Spleen (tissue), 7 donors: Measurements from ENCODE around the gene RBMS3.

Source experiments
- CTCF ChIP-seq, 11 experiments: fragments of 200-600 bp in 7 of 11; fragments of 450-650 bp in 4 of 11; sonication (generic) in 4 of 11; IDR thresholded peaks in 8 of 11; conservative IDR thresholded peaks in 3 of 11; 1 replicate in 7 of 11; 2 replicates in 4 of 11; pipeline versions ENCODE4 v1.4.0 to v1.8.0; 2016 to 2021; ENCODE audit warnings: antibody characterized with exemption in 11 of 11, inconsistent platforms in 4 of 11, mild to moderate bottlenecking in 1 of 11
- POLR2A ChIP-seq, 3 donors: fragments of 450-650 bp; IDR thresholded peaks; one replicate each; pipeline ENCODE4 v1.5.1; 2017; ENCODE audit warnings: antibody characterized with exemption in 3 of 3, mild to moderate bottlenecking in 1 of 3
- donor health status: DM: no; HTN: no; CAD: no; lungs with moderate emphysema.
- donor health status: DM: no; HTN: no; CAD: no.
- donor health status: DM: no; HTN: no; CAD: no.

DNA sequence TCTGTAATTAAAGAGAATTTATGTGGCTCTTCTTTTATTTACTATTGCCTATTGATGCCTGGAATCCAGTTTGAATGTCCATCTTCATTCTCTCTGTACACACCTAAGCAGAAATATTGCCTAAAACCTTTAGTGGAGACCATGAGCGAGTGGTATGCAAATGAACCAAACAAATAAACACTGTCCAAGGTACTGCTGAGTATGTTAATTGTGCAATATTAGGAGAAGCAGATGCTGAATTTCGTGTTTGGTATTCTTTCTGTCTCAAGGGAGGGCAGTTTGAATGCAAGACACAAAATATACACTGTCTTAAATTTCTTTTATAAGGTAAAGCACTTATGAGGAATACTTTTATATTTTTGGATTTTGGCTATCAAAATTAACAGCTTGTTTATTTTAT lies 440.9 kb downstream of the RBMS3 start:
- TF ChIP-seq POLR2A (IDR thresholded peaks at IDR 0.05), result no peak
- no peak for TF ChIP-seq CTCF (IDR thresholded peaks at IDR 0.05 in 8 of 11, conservative IDR thresholded peaks at IDR 0.05 in 3 of 11)
